H7 (cell line): ENCODE measurements around the gene ZNF627. TPM values are rescaled to one million over a fixed set of nuclear protein-coding genes. Genes with fewer than 3 reads are reported as not detected.

Experiments
- DNase-seq: peaks from one replicate; pipeline ENCODE4 v3.0.0; 2012
- H3K27me3 ChIP-seq: 2 replicates; pipeline ENCODE4 v1.6.0; 2011; ENCODE audit warnings: mild to moderate bottlenecking, low read length; ENCODE audit not compliant: control insufficient read depth, insufficient read depth
- H3K36me3 ChIP-seq: replicated peaks from 2 replicates; pipeline ENCODE4 v1.5.1; 2011; ENCODE audit warnings: low read length; ENCODE audit not compliant: control insufficient read depth, insufficient read depth
- H3K4me3 ChIP-seq: 2 replicates; pipeline ENCODE4 v1.5.1; 2011; ENCODE audit warnings: low read depth, mild to moderate bottlenecking, control low read depth, low read length, moderate library complexity; ENCODE audit not compliant: insufficient read depth
- total RNA-seq: library from RNA; depleted of rRNA; stranded (reverse); fragments of >200 nt; shearing (Covaris generic); gene quantifications from 2 replicates; pipeline ENCODE4 v1.2.3, GENCODE V29; 2014; rRNA removed

ZNF627 gene
- total RNA-seq, 1 experiment from 2014 or later: 20.1 TPM

DNA sequence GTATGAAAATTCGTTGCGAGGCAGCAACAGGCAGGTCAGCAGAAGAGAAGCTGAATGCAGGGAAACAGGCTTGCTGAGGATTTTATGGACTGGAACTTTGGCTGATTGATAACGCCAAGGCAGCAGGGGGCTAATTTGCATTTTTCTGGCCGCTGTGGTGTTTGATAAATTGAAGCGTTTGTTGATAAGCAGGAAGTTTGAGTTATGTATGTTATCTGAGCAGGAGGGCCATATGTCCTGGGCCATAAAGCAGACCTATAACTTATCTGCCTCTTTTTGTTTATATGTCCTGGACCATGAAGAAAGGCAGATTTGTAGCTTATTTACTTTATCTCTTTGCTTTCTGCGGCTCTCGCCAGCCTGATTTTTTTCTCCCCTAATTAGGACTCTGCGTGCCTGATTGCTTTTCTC lies 65.9 kb downstream of the ZNF627 start:
- Histone ChIP-seq H3K4me3 (no peak overlapping the region), H3K27me3 (no peaks in the 10 kb centered on the region), H3K36me3 (no peaks in the 10 kb centered on the region)
- no peak for DNase-seq

Other genes with a start within 250 kb of the ZNF627 start
- 5.7 and 7.0 TPM in 2 replicates for gene PLPPR2, start 242.1 kb upstream of the ZNF627 start, total RNA-seq
- gene SWSAP1, start 222.8 kb upstream of the ZNF627 start, total RNA-seq: 3.0 and 3.3 TPM in 2 replicates
- gene EPOR, start 213.2 kb upstream of the ZNF627 start, total RNA-seq: 14.9 and 15.8 TPM in 2 replicates
- gene RGL3, start 178.2 kb upstream of the ZNF627 start, total RNA-seq: 1.6 and 7.8 TPM in 2 replicates
- 0.66 and 1.4 TPM in 2 replicates for gene ODAD3, start 162.4 kb upstream of the ZNF627 start, total RNA-seq
- gene PRKCSH, start 161.8 kb upstream of the ZNF627 start, total RNA-seq: 97.7 and 108 TPM in 2 replicates
- 0.17 and 0.52 TPM in 2 replicates for gene ELAVL3, start 116.4 kb upstream of the ZNF627 start, total RNA-seq
- 8.5 and 9.8 TPM in 2 replicates for gene ZNF653, start 91.6 kb upstream of the ZNF627 start, total RNA-seq
- 72.4 and 77.5 TPM in 2 replicates for gene ECSIT, start 68.3 kb upstream of the ZNF627 start, total RNA-seq
- gene CNN1, start 58.6 kb upstream of the ZNF627 start, total RNA-seq: 24.1 and 26.7 TPM in 2 replicates
- 48.2 and 66.7 TPM in 2 replicates for gene ELOF1, start 38.3 kb upstream of the ZNF627 start, total RNA-seq
- gene ACP5, start 19.8 kb upstream of the ZNF627 start, total RNA-seq: 1.0 and 3.7 TPM in 2 replicates
- 0.81 TPM in 1 of 2 replicates, not detected in the other for gene ZNF823, start 141.5 kb downstream of the ZNF627 start, total RNA-seq
- not detected in 2 replicates for gene ZNF441, start 169.5 kb downstream of the ZNF627 start, total RNA-seq
- 0.03 TPM in 1 of 2 replicates, not detected in the other for gene ZNF491, start 201.0 kb downstream of the ZNF627 start, total RNA-seq
- 0.55 TPM in 1 of 2 replicates, not detected in the other for gene ZNF440, start 216.8 kb downstream of the ZNF627 start, total RNA-seq